H1 (cell line): Measurements from ENCODE around the gene KLHDC4. TPM values are rescaled to one million over a fixed set of nuclear protein-coding genes. Genes with fewer than 3 reads are reported as not detected.

ENCODE experiments used
- CHD7 ChIP-seq: fragments of 300-600 bp; sonication (generic); IDR thresholded peaks from 2 replicates; pipeline ENCODE4 v1.7.1; 2012; ENCODE audit warnings: low read length, moderate library complexity, mild to moderate bottlenecking, inconsistent platforms; ENCODE audit not compliant: insufficient replicate concordance
- JUN ChIP-seq: IDR thresholded peaks from 2 replicates; pipeline ENCODE4 v1.6.1; 2011; ENCODE audit warnings: low read depth, mild to moderate bottlenecking, improper control_type of control experiment, low read length
- KDM4A ChIP-seq: IDR thresholded peaks from one replicate; pipeline ENCODE4 v1.7.1; 2012; ENCODE audit warnings: low read depth, mild to moderate bottlenecking, moderate library complexity, low read length, inconsistent platforms; ENCODE audit not compliant: severe bottlenecking
- SIN3A ChIP-seq, 2 experiments: IDR thresholded peaks in 1 of 2; conservative IDR thresholded peaks in 1 of 2; 2 replicates each; pipeline ENCODE4 v1.6.1; 2011 to 2012; ENCODE audit warnings: low read length in 2 of 2, improper control_type of control experiment in 1 of 2, low read depth in 1 of 2, mild to moderate bottlenecking in 1 of 2
- SIRT6 ChIP-seq: IDR thresholded peaks from one replicate; pipeline ENCODE4 v1.7.1; 2012; ENCODE audit warnings: low read length, inconsistent platforms
- SIX5 ChIP-seq: IDR thresholded peaks from 2 replicates; pipeline ENCODE4 v1.6.1; 2011; ENCODE audit warnings: mild to moderate bottlenecking, low read depth, low read length
- polyA plus RNA-seq, 7 experiments: library from polyadenylated mRNA; depleted of rRNA in 3 of 7; stranded (reverse) in 5 of 7; unstranded in 2 of 7; fragments of >200 nt in 5 of 7; fragments of 200-250 nt in 2 of 7; gene quantifications; 1 replicate in 5 of 7; 2 replicates in 1 of 7; 4 replicates in 1 of 7; pipeline versions ENCODE4 v1.2.1 to v1.2.3, GENCODE V29; 2011 to 2013; ENCODE audit warnings: missing spikeins in 2 of 7, mixed read lengths in 2 of 7
- total RNA-seq: library from RNA; stranded (reverse); fragmentation: NEBNext Ultra II Directional; extraction: Animal tissue kit (Norgen Biotek cat#: 25700); gene quantifications from 2 replicates; pipeline ENCODE4 v1.2.1, GENCODE V29; 2021

Gene KLHDC4
- total and polyA plus RNA-seq, 2 of the 8 experiments (the other 6 are each of a cell fraction or from before 2014, with no cell fraction given) = 23.7 to 63.9 TPM

- TF ChIP-seq CHD7 (no peak), KDM4A (no peak), SIN3A (conservative IDR thresholded peaks at IDR 0.05 in 1 of 2, IDR thresholded peaks at IDR 0.05 in 1 of 2; ENCODE audit: low read depth in 1 of 2, low read length in 2 of 2) (no peak), JUN (no peak), SIRT6 (no peak), SIX5 (no peak)
These were observed 70.3 kb downstream of the KLHDC4 start (continued) for GRCh38 chr16:87695534-87695933.
